Chondrocyte (in vitro differentiated cells): Measurements from ENCODE around the gene VWC2. TPM values are rescaled to one million over a fixed set of nuclear protein-coding genes. Genes with fewer than 3 reads are reported as not detected.

Experiments
- DNase-seq: peaks from one replicate; pipeline ENCODE4 v3.0.0; 2021; ENCODE audit warnings: mixed read lengths, low spot score
- H3K27ac Mint-ChIP-seq: one replicate; pipeline ENCODE4 v1.8.0; 2021; ENCODE audit warnings: mild to moderate bottlenecking, moderate library complexity, mixed read lengths; ENCODE audit not compliant: unreplicated experiment
- H3K27me3 Mint-ChIP-seq: 2 replicates; pipeline ENCODE4 v1.8.0; 2021; ENCODE audit warnings: low read depth, mixed read lengths
- H3K36me3 Mint-ChIP-seq: 2 replicates; pipeline ENCODE4 v1.8.0; 2021; ENCODE audit warnings: low read depth, mixed read lengths
- H3K4me1 Mint-ChIP-seq: 2 replicates; pipeline ENCODE4 v1.8.0; 2021; ENCODE audit warnings: low read depth, mild to moderate bottlenecking, mixed read lengths
- H3K4me3 Mint-ChIP-seq: one replicate; pipeline ENCODE4 v1.8.0; 2021; ENCODE audit warnings: mild to moderate bottlenecking, moderate library complexity, mixed read lengths; ENCODE audit not compliant: unreplicated experiment
- H3K9me3 Mint-ChIP-seq: 2 replicates; pipeline ENCODE4 v1.8.0; 2021; ENCODE audit warnings: low read depth, mixed read lengths
- CTCF ChIP-seq: fragments of 200-600 bp; sonication (generic); IDR thresholded peaks from 2 replicates; pipeline ENCODE4 v1.5.0; 2021; ENCODE audit warnings: antibody characterized with exemption, mild to moderate bottlenecking, moderate library complexity
- long read RNA-seq: library from polyadenylated mRNA; stranded (forward); transcript quantifications from one replicate; pipeline ENCODE4 v2.0.0, GENCODE V29; 2021
- total RNA-seq: library from RNA; stranded (reverse); gene quantifications from 3 replicates; pipeline ENCODE4 v1.2.1, GENCODE V29; 2021

VWC2 gene
- not detected in 3 replicates for total RNA-seq
- long read RNA-seq, result 0 reads

- no peaks in the 10 kb centered on the region for H3K36me3 Mint-ChIP-seq
- H3K27ac Mint-ChIP-seq, result no peak within 1 kb of the TSS
- no peak for TF ChIP-seq CTCF
- H3K4me3 Mint-ChIP-seq, result peak within 1 kb of the TSS; percentile 56
- H3K27me3 Mint-ChIP-seq, result peaks cover 64% of the 10 kb centered on the region
- peaks cover 13% of the 10 kb centered on the region for H3K4me1 Mint-ChIP-seq
- H3K9me3 Mint-ChIP-seq, result no peaks in the 10 kb centered on the region
- DNase-seq, result no peak
These were observed at the start of gene VWC2 for GRCh38 chr7:49773218-49773935. TSS of gene VWC2 (plus strand) at chr7:49773638. CDS start at chr7:49775436, 1,798 bp downstream.

- no peaks in the 10 kb centered on the region for H3K36me3 Mint-ChIP-seq
- no peak overlapping the region for H3K4me3 Mint-ChIP-seq
- H3K27me3 Mint-ChIP-seq, result peaks cover 2% of the 10 kb centered on the region
- TF ChIP-seq CTCF, result no peak
- DNase-seq, result no peak
- no peaks in the 10 kb centered on the region for H3K4me1 Mint-ChIP-seq
- H3K9me3 Mint-ChIP-seq, result peaks cover 8% of the 10 kb centered on the region
- H3K27ac Mint-ChIP-seq, result no peak overlapping the region
These were observed 49.4 kb upstream of the VWC2 start for GRCh38 chr7:49724071-49724470.

GRCh38 chr7:49731836-49732235 is 41.6 kb upstream of the VWC2 start:
- H3K27me3 Mint-ChIP-seq, result no peaks in the 10 kb centered on the region
- DNase-seq, result no peak
- H3K4me1 Mint-ChIP-seq, result no peaks in the 10 kb centered on the region
- peaks cover 2% of the 10 kb centered on the region for H3K9me3 Mint-ChIP-seq
- H3K27ac Mint-ChIP-seq, result no peak overlapping the region
- no peak for TF ChIP-seq CTCF
- H3K4me3 Mint-ChIP-seq, result no peak overlapping the region
- H3K36me3 Mint-ChIP-seq, result no peaks in the 10 kb centered on the region

GRCh38 chr7:49762666-49763065 is 10.8 kb upstream of the VWC2 start:
- H3K4me1 Mint-ChIP-seq, result no peaks in the 10 kb centered on the region
- no peaks in the 10 kb centered on the region for H3K9me3 Mint-ChIP-seq
- H3K36me3 Mint-ChIP-seq, result no peaks in the 10 kb centered on the region
- no peak for TF ChIP-seq CTCF
- no peaks in the 10 kb centered on the region for H3K27me3 Mint-ChIP-seq
- H3K27ac Mint-ChIP-seq, result no peak overlapping the region
- H3K4me3 Mint-ChIP-seq, result no peak overlapping the region
- DNase-seq, result no peak

- no peak for TF ChIP-seq CTCF
- H3K36me3 Mint-ChIP-seq, result no peaks in the 10 kb centered on the region
- H3K4me1 Mint-ChIP-seq, result no peaks in the 10 kb centered on the region
- no peak overlapping the region for H3K27ac Mint-ChIP-seq
- H3K27me3 Mint-ChIP-seq, result peaks cover 5% of the 10 kb centered on the region
- DNase-seq, result no peak
- no peaks in the 10 kb centered on the region for H3K9me3 Mint-ChIP-seq
- H3K4me3 Mint-ChIP-seq, result no peak overlapping the region
These were observed 9.6 kb upstream of the VWC2 start for GRCh38 chr7:49763791-49764190.
